Stomach (tissue), 4 donors: ENCODE measurements around the gene STXBP5.

Source experiments
- POLR2AphosphoS5 ChIP-seq, 3 donors: sonication (generic); formaldehyde crosslinking; IDR thresholded peaks; one replicate each; pipeline ENCODE4 v1.6.1; 2016; ENCODE audit warnings: antibody characterized with exemption in 3 of 3
- TF ChIP-seq, protein P1 (sequence below), 7 experiments: fragments of 450-650 bp in 4 of 7; fragments of 200-600 bp in 3 of 7; sonication (generic) in 3 of 7; IDR thresholded peaks; one replicate each; pipeline ENCODE4 v1.5.1; 2016 to 2019; ENCODE audit warnings: antibody characterized with exemption in 7 of 7, control low read depth in 2 of 7, mild to moderate bottlenecking in 1 of 7

DNA sequence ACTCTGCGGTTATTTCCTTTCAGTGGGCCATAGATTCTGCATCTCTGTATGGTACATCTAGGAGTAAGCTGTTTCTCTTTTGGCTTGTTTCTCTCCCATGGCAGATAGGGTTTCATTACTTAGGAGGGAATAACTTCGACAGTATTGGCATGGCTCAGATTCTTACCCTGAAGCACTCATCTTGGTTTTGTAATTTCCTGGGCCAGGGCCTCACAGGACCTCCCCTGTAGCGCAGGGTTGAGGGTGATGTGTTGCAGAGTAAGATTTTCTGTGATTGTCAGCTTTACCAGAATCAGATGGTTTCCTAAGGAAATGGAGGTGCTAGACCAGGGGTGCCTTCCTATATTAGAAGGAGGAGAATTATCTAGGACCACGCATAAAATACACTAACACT, 78.3 kb downstream of the STXBP5 start:
- TF ChIP-seq, protein P1, sequence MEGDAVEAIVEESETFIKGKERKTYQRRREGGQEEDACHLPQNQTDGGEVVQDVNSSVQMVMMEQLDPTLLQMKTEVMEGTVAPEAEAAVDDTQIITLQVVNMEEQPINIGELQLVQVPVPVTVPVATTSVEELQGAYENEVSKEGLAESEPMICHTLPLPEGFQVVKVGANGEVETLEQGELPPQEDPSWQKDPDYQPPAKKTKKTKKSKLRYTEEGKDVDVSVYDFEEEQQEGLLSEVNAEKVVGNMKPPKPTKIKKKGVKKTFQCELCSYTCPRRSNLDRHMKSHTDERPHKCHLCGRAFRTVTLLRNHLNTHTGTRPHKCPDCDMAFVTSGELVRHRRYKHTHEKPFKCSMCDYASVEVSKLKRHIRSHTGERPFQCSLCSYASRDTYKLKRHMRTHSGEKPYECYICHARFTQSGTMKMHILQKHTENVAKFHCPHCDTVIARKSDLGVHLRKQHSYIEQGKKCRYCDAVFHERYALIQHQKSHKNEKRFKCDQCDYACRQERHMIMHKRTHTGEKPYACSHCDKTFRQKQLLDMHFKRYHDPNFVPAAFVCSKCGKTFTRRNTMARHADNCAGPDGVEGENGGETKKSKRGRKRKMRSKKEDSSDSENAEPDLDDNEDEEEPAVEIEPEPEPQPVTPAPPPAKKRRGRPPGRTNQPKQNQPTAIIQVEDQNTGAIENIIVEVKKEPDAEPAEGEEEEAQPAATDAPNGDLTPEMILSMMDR (IDR thresholded peaks at IDR 0.05) = no peak
- no peak for TF ChIP-seq POLR2AphosphoS5 (IDR thresholded peaks at IDR 0.05)
